H1 (cell line): Measurements from ENCODE around the gene SGK2. TPM values are rescaled to one million over a fixed set of nuclear protein-coding genes. Genes with fewer than 3 reads are reported as not detected.

Experiments used
- BACH1 ChIP-seq: IDR thresholded peaks from 2 replicates; pipeline ENCODE4 v1.6.1; 2012; ENCODE audit warnings: low read length, improper control_type of control experiment
- CREB1 ChIP-seq: IDR thresholded peaks from 2 replicates; pipeline ENCODE4 v1.6.1; 2012; ENCODE audit warnings: inconsistent platforms
- CTCF ChIP-seq, 3 experiments: IDR thresholded peaks; 1 replicate in 2 of 3; 2 replicates in 1 of 3; pipeline versions ENCODE4 v1.5.1 to v1.6.1; 2011; ENCODE audit warnings: low read length in 3 of 3, mild to moderate bottlenecking in 3 of 3, inconsistent platforms in 2 of 3, low read depth in 1 of 3, moderate library complexity in 1 of 3; ENCODE audit not compliant: insufficient read depth in 1 of 3; ENCODE audit errors: control extremely low read depth in 1 of 3
- HDAC6 ChIP-seq: IDR thresholded peaks from one replicate; pipeline ENCODE4 v1.7.1; 2012; ENCODE audit warnings: low read depth, mild to moderate bottlenecking, inconsistent platforms, low read length, moderate library complexity
- KDM5A ChIP-seq: fragments of 200-600 bp; IDR thresholded peaks from 2 replicates; pipeline ENCODE4 v1.7.1; 2012; ENCODE audit warnings: mild to moderate bottlenecking, low read length, inconsistent platforms, mixed read lengths
- PHF8 ChIP-seq: fragments of 200-600 bp; sonication (generic); conservative IDR thresholded peaks from 2 replicates; pipeline ENCODE4 v1.7.1; 2012; ENCODE audit warnings: low read depth, mild to moderate bottlenecking, inconsistent platforms, low read length, moderate library complexity
- SP1 ChIP-seq: IDR thresholded peaks from 2 replicates; pipeline ENCODE4 v1.6.1; 2011; ENCODE audit warnings: low read depth, low read length
- TCF12 ChIP-seq: IDR thresholded peaks from 2 replicates; pipeline ENCODE4 v1.6.1; 2011; ENCODE audit warnings: low read depth, mild to moderate bottlenecking, low read length
- TEAD4 ChIP-seq: IDR thresholded peaks from 2 replicates; pipeline ENCODE4 v1.6.1; 2012; ENCODE audit warnings: low read depth, low read length, inconsistent platforms, mixed read lengths
- polyA plus RNA-seq, 7 experiments: library from polyadenylated mRNA; depleted of rRNA in 3 of 7; stranded (reverse) in 5 of 7; unstranded in 2 of 7; fragments of >200 nt in 5 of 7; fragments of 200-250 nt in 2 of 7; gene quantifications; 1 replicate in 5 of 7; 2 replicates in 1 of 7; 4 replicates in 1 of 7; pipeline versions ENCODE4 v1.2.1 to v1.2.3, GENCODE V29; 2011 to 2013; ENCODE audit warnings: missing spikeins in 2 of 7, mixed read lengths in 2 of 7
- total RNA-seq: library from RNA; stranded (reverse); fragmentation: NEBNext Ultra II Directional; extraction: Animal tissue kit (Norgen Biotek cat#: 25700); gene quantifications from 2 replicates; pipeline ENCODE4 v1.2.1, GENCODE V29; 2021

Gene SGK2
- total and polyA plus RNA-seq, 2 of the 8 experiments (the other 6 are each of a cell fraction or from before 2014, with no cell fraction given): 0.21 TPM; not detected in 1

GRCh38 chr20:43529457-43530153, 29.2 kb upstream of the SGK2 start (continued):
- TF ChIP-seq CTCF (IDR thresholded peaks at IDR 0.05; ENCODE audit: control extremely low read depth in 1 of 3, insufficient read depth in 1 of 3, low read depth in 1 of 3, low read length in 3 of 3) (no peak), TCF12 (no peak), HDAC6 (no peak), KDM5A (no peak), PHF8 (no peak), TEAD4 (no peak), BACH1 (no peak), CREB1 (no peak), SP1 (no peak)
